ENCODE data around the gene ISG20.

The ISG20 gene

GRCh38 chr15:88695101-88695500, 56.3 kb downstream of the ISG20 start:
- H2AFZ ChIP-seq (ENCODE audit: low read length, unreplicated experiment) = no peak overlapping the region
- peaks cover 86% of the 10 kb centered on the region for H3K27me3 ChIP-seq (ENCODE audit: insufficient read depth, low read length)
- H3K36me3 ChIP-seq (ENCODE audit: insufficient read depth, low read length) = no peaks in the 10 kb centered on the region
- no peaks in the 10 kb centered on the region for H3K79me2 ChIP-seq (ENCODE audit: control insufficient read depth, insufficient read depth, low read length, unreplicated experiment)
- no peak overlapping the region for H3K27ac ChIP-seq (ENCODE audit: low read depth, low read length)
- no peak overlapping the region for H3K4me3 ChIP-seq (ENCODE audit: low read depth, low read length)
- no peaks in the 10 kb centered on the region for H3K4me1 ChIP-seq (ENCODE audit: control insufficient read depth, insufficient read depth, low read length, unreplicated experiment)

- H3K79me2 ChIP-seq (ENCODE audit: control insufficient read depth, insufficient read depth, low read length, unreplicated experiment) = no peaks in the 10 kb centered on the region
- no peak overlapping the region for H2AFZ ChIP-seq (ENCODE audit: low read length, unreplicated experiment)
- no peak overlapping the region for H3K4me3 ChIP-seq (ENCODE audit: low read depth, low read length)
- no peak overlapping the region for H3K27ac ChIP-seq (ENCODE audit: low read depth, low read length)
- no peaks in the 10 kb centered on the region for H3K36me3 ChIP-seq (ENCODE audit: insufficient read depth, low read length)
- peaks cover 80% of the 10 kb centered on the region for H3K27me3 ChIP-seq (ENCODE audit: insufficient read depth, low read length)
- no peaks in the 10 kb centered on the region for H3K4me1 ChIP-seq (ENCODE audit: control insufficient read depth, insufficient read depth, low read length, unreplicated experiment)
These were observed 57.0 kb downstream of the ISG20 start for GRCh38 chr15:88695691-88696251.

- Histone ChIP-seq H3K27me3 (ENCODE audit: insufficient read depth, low read length) (peaks cover 75% of the 10 kb centered on the region), H2AFZ (ENCODE audit: low read length, unreplicated experiment) (no peak overlapping the region), H3K4me1 (ENCODE audit: control insufficient read depth, insufficient read depth, low read length, unreplicated experiment) (no peaks in the 10 kb centered on the region), H3K79me2 (ENCODE audit: control insufficient read depth, insufficient read depth, low read length, unreplicated experiment) (no peaks in the 10 kb centered on the region), H3K36me3 (ENCODE audit: insufficient read depth, low read length) (no peaks in the 10 kb centered on the region), H3K27ac (ENCODE audit: low read depth, low read length) (no peak overlapping the region), H3K4me3 (ENCODE audit: low read depth, low read length) (no peak overlapping the region)
These were observed 57.4 kb downstream of the ISG20 start for GRCh38 chr15:88696254-88696653.

DNA sequence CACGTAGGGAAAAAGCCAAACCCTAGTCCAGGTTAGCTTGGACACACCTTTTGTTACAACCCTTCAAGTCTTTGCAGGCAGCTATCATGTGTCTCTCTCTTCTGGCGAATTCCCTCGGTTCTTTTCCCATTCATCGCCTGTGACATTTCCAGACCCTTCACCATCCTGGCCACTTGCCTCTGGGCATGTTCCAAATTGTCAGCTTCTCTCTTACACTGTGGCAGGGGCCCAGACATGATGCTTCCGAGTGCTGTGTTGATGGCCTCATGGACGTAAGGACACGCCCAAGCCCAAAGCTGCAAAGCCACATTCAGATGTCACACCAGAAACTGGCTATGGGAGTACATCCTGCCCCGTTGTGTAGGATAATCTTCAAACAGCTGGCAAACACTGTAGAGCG, 58.5 kb downstream of the ISG20 start:
- no peak overlapping the region for H3K27ac ChIP-seq (ENCODE audit: low read depth, low read length)
- no peak overlapping the region for H3K4me3 ChIP-seq (ENCODE audit: low read depth, low read length)
- no peak overlapping the region for H2AFZ ChIP-seq (ENCODE audit: low read length, unreplicated experiment)
- H3K4me1 ChIP-seq (ENCODE audit: control insufficient read depth, insufficient read depth, low read length, unreplicated experiment) = no peaks in the 10 kb centered on the region
- H3K79me2 ChIP-seq (ENCODE audit: control insufficient read depth, insufficient read depth, low read length, unreplicated experiment) = no peaks in the 10 kb centered on the region
- peaks cover 70% of the 10 kb centered on the region for H3K27me3 ChIP-seq (ENCODE audit: insufficient read depth, low read length)
- no peaks in the 10 kb centered on the region for H3K36me3 ChIP-seq (ENCODE audit: insufficient read depth, low read length)

DNA sequence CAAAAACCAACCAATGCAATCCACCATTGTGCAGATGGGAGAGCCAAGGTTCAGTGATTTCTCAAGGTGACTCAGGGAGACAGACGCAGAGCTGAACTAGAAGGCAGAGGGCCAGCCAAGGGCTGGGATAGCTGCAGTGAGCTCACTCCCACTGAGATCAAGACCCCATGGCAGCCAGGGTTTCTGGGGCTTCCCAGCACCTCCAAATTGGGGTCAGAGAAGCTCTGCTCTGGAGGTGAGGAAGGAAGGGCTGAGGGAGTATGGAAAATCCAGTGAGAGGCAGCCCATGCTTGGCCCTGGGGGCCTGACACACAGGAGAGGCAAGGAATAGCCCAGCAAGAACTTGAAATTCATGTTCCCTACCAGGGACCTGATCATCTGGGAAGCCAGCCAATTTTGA, 61.0 kb downstream of the ISG20 start:
- H3K4me3 ChIP-seq (ENCODE audit: low read depth, low read length) = no peak overlapping the region
- H3K27ac ChIP-seq (ENCODE audit: low read depth, low read length) = no peak overlapping the region
- peaks cover 3% of the 10 kb centered on the region for H3K4me1 ChIP-seq (ENCODE audit: control insufficient read depth, insufficient read depth, low read length, unreplicated experiment)
- H3K79me2 ChIP-seq (ENCODE audit: control insufficient read depth, insufficient read depth, low read length, unreplicated experiment) = no peaks in the 10 kb centered on the region
- peaks cover 60% of the 10 kb centered on the region for H3K27me3 ChIP-seq (ENCODE audit: insufficient read depth, low read length)
- H3K36me3 ChIP-seq (ENCODE audit: insufficient read depth, low read length) = no peaks in the 10 kb centered on the region
- no peak overlapping the region for H2AFZ ChIP-seq (ENCODE audit: low read length, unreplicated experiment)

- H3K27ac ChIP-seq (ENCODE audit: low read depth, low read length) = no peak overlapping the region
- H3K4me3 ChIP-seq (ENCODE audit: low read depth, low read length) = no peak overlapping the region
- peaks cover 4% of the 10 kb centered on the region for H3K4me1 ChIP-seq (ENCODE audit: control insufficient read depth, insufficient read depth, low read length, unreplicated experiment)
- no peaks in the 10 kb centered on the region for H3K79me2 ChIP-seq (ENCODE audit: control insufficient read depth, insufficient read depth, low read length, unreplicated experiment)
- H3K36me3 ChIP-seq (ENCODE audit: insufficient read depth, low read length) = no peaks in the 10 kb centered on the region
- peaks cover 53% of the 10 kb centered on the region for H3K27me3 ChIP-seq (ENCODE audit: insufficient read depth, low read length)
- no peak overlapping the region for H2AFZ ChIP-seq (ENCODE audit: low read length, unreplicated experiment)
These were observed 61.9 kb downstream of the ISG20 start for GRCh38 chr15:88700716-88701115.

GRCh38 chr15:88701561-88702095, 62.8 kb downstream of the ISG20 start:
- Histone ChIP-seq H3K36me3 (ENCODE audit: insufficient read depth, low read length) (no peaks in the 10 kb centered on the region), H3K4me3 (ENCODE audit: low read depth, low read length) (no peak overlapping the region), H3K27me3 (ENCODE audit: insufficient read depth, low read length) (peaks cover 45% of the 10 kb centered on the region), H3K79me2 (ENCODE audit: control insufficient read depth, insufficient read depth, low read length, unreplicated experiment) (no peaks in the 10 kb centered on the region), H3K4me1 (ENCODE audit: control insufficient read depth, insufficient read depth, low read length, unreplicated experiment) (peaks cover 8% of the 10 kb centered on the region), H3K27ac (ENCODE audit: low read depth, low read length) (no peak overlapping the region), H2AFZ (ENCODE audit: low read length, unreplicated experiment) (no peak overlapping the region)

DNA sequence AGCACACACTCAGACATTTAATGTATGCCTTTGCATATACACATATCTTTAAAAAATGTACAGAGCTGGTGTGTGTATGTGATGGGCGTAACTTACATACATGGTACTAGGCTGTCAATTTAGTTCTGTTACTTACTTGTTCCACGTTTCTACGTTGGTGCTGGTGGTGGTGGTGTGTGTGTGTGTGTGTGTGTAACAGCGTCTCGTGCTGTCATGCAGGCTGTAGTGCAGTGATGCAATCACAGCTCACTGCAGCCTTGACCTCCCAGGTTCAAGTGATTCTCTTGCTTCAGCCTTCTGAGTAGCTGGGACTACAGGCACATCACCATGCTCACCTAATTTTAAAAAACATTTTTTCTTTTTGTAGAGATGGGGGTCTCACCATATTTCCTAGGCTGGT, 64.2 kb downstream of the ISG20 start:
- peaks cover 33% of the 10 kb centered on the region for H3K27me3 ChIP-seq (ENCODE audit: insufficient read depth, low read length)
- no peak overlapping the region for H3K27ac ChIP-seq (ENCODE audit: low read depth, low read length)
- no peaks in the 10 kb centered on the region for H3K79me2 ChIP-seq (ENCODE audit: control insufficient read depth, insufficient read depth, low read length, unreplicated experiment)
- H3K4me3 ChIP-seq (ENCODE audit: low read depth, low read length) = no peak overlapping the region
- H3K36me3 ChIP-seq (ENCODE audit: insufficient read depth, low read length) = no peaks in the 10 kb centered on the region
- peak overlapping the region; percentile 30 for H2AFZ ChIP-seq (ENCODE audit: low read length, unreplicated experiment)
- peaks cover 14% of the 10 kb centered on the region for H3K4me1 ChIP-seq (ENCODE audit: control insufficient read depth, insufficient read depth, low read length, unreplicated experiment)

- Histone ChIP-seq H3K4me1 (ENCODE audit: control insufficient read depth, insufficient read depth, low read length, unreplicated experiment) (peaks cover 19% of the 10 kb centered on the region), H3K27ac (ENCODE audit: low read depth, low read length) (no peak overlapping the region), H3K4me3 (ENCODE audit: low read depth, low read length) (no peak overlapping the region), H2AFZ (ENCODE audit: low read length, unreplicated experiment) (no peak overlapping the region), H3K36me3 (ENCODE audit: insufficient read depth, low read length) (no peaks in the 10 kb centered on the region), H3K27me3 (ENCODE audit: insufficient read depth, low read length) (peaks cover 27% of the 10 kb centered on the region), H3K79me2 (ENCODE audit: control insufficient read depth, insufficient read depth, low read length, unreplicated experiment) (no peaks in the 10 kb centered on the region)
These were observed 64.7 kb downstream of the ISG20 start for GRCh38 chr15:88703533-88703932.

DNA sequence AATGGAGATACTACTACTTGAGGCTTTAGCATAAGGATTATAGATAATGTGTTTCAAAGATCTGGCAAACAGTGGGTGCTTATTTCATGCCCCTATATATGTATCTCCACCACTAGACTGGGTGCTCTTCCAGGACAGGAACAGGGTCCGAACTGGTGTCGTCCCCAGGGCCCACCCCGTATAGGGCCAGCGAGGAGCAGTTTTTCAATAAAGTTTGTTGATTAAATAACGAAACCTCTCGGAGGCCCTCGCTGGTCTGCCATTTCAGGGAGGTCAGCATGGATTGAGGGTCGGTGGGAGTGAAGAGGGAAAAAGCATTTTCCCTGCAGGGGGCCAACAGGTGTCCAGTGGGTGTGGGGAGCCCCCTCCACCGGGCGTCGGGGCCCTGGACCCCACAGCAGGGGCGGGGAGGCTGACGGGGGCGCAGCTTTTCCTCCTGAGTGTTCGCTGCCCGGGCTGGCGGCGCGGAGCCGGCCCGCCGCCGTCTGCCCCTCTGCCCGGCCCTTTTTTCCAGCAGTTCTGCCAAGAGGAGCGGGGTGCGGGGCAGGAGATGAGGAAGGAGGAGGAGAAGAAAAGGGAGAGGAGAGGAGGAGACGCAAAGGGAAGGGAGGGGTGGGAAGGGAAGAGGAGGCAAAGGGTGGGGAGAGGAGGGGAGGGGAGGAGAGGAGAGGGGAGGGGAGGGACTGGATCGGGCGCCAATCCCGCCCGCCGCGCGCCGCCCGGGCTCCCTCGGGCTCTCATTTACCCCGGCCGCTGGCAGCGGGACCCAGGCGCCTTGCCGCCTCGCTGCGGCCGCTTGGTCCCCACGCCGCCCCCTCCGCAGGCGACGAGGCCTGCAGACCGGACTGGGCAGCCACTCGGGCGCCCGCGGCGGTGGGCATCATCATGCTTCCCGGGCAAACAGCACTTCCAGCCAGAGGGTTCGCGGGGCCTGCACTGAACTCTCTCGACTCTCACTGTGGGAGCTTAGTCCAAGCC, 66.3 kb downstream of the ISG20 start:
- Histone ChIP-seq H2AFZ (ENCODE audit: low read length, unreplicated experiment) (peak overlapping the region; percentile 97), H3K4me3 (ENCODE audit: low read depth, low read length) (peak overlapping the region; percentile 82), H3K27me3 (ENCODE audit: insufficient read depth, low read length) (peaks cover 12% of the 10 kb centered on the region), H3K4me1 (ENCODE audit: control insufficient read depth, insufficient read depth, low read length, unreplicated experiment) (peaks cover 24% of the 10 kb centered on the region), H3K36me3 (ENCODE audit: insufficient read depth, low read length) (no peaks in the 10 kb centered on the region), H3K27ac (ENCODE audit: low read depth, low read length) (no peak overlapping the region), H3K79me2 (ENCODE audit: control insufficient read depth, insufficient read depth, low read length, unreplicated experiment) (no peaks in the 10 kb centered on the region)
